ENCODE data around the gene JAKMIP3.
"Not testable (repeated sequence)": the region's sequence is repeated elsewhere in the genome, so short reads cannot be mapped to it uniquely, and the experiment has no call there.

The JAKMIP3 gene

GRCh38 chr10:132076578-132077081 lies 10.9 kb downstream of the JAKMIP3 start:
- H3K4me3 ChIP-seq (replicated peaks; ENCODE audit: low read depth, low read length): no peak overlapping the region
- TF ChIP-seq, protein P1, sequence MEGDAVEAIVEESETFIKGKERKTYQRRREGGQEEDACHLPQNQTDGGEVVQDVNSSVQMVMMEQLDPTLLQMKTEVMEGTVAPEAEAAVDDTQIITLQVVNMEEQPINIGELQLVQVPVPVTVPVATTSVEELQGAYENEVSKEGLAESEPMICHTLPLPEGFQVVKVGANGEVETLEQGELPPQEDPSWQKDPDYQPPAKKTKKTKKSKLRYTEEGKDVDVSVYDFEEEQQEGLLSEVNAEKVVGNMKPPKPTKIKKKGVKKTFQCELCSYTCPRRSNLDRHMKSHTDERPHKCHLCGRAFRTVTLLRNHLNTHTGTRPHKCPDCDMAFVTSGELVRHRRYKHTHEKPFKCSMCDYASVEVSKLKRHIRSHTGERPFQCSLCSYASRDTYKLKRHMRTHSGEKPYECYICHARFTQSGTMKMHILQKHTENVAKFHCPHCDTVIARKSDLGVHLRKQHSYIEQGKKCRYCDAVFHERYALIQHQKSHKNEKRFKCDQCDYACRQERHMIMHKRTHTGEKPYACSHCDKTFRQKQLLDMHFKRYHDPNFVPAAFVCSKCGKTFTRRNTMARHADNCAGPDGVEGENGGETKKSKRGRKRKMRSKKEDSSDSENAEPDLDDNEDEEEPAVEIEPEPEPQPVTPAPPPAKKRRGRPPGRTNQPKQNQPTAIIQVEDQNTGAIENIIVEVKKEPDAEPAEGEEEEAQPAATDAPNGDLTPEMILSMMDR (IDR thresholded peaks at IDR 0.05; ENCODE audit: low read depth, low read length, missing control alignments): no peak
- DNase-seq (ENCODE audit: extremely low read depth, low read depth): no peak

DNA sequence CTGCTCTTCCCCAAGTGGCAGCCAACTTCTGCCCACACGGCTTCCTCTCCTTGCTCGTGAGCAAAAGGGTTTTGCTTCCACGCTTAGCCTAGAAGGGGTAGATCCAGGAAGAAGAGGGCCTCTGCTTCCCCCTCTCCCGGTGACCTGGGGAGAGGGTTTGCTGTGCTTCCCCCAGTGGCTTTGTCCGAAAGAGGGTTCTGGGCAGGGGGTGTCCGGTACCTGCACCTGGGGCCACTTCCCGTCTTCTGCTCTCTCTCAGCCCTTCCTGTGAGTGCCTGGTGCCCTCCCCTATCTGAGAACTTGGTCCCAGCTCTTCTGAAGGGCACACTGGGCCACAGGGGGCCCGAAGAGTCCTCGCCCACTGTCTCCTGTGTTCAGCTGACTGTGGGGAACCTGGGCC lies 11.3 kb downstream of the JAKMIP3 start:
- no peak for DNase-seq (ENCODE audit: extremely low read depth, low read depth)
- no peak overlapping the region for H3K4me3 ChIP-seq (replicated peaks; ENCODE audit: low read depth, low read length)
- TF ChIP-seq, protein P1 (IDR thresholded peaks at IDR 0.05; ENCODE audit: low read depth, low read length, missing control alignments): no peak

DNA sequence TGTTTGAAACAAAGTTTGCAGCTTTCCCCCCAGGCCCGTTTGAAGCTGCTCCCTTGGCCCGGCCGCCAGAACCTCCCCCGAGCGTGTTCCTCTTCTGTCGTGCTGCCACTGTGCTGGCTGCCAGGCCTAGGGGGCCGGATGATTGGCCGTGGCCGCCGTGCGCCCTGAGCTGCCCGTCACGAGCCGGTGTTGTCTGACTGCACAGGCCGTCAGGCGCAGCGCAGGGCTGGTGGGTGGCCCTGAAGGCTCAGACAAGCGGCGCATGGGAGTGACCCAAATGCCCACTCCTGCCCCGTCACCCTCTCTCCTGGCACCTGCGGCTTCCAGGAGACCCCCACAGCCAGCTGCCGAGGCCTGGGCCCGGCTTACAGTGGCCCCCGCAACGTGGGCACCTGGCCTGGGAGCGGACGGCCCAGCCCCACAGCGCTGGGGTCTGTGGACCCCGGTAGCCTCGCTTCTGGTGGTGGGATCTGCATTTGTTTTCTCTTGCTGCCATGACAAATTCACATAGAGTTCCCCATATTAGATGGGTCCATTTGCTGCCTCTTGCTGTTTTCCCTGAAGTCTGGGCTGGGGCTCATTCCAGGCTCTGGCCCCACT lies 13.1 kb downstream of the JAKMIP3 start:
- no peak overlapping the region for H3K4me3 ChIP-seq (replicated peaks; ENCODE audit: low read depth, low read length)
- DNase-seq (ENCODE audit: extremely low read depth, low read depth): no peak
- TF ChIP-seq, protein P1 (IDR thresholded peaks at IDR 0.05; ENCODE audit: low read depth, low read length, missing control alignments): no peak

GRCh38 chr10:132084384-132084783 lies 18.6 kb downstream of the JAKMIP3 start:
- H3K4me3 ChIP-seq (replicated peaks; ENCODE audit: low read depth, low read length); DNase-seq (ENCODE audit: extremely low read depth, low read depth): not testable (repeated sequence)

GRCh38 chr10:132093236-132093635 lies 27.5 kb downstream of the JAKMIP3 start:
- not testable (repeated sequence) for H3K4me3 ChIP-seq (replicated peaks; ENCODE audit: low read depth, low read length); DNase-seq (ENCODE audit: extremely low read depth, low read depth)

- no peak overlapping the region for H3K4me3 ChIP-seq (replicated peaks; ENCODE audit: low read depth, low read length)
- TF ChIP-seq, protein P1 (IDR thresholded peaks at IDR 0.05; ENCODE audit: low read depth, low read length, missing control alignments): no peak
- no peak for DNase-seq (ENCODE audit: extremely low read depth, low read depth)
These were observed 29.0 kb downstream of the JAKMIP3 start for GRCh38 chr10:132094581-132095234.

DNA sequence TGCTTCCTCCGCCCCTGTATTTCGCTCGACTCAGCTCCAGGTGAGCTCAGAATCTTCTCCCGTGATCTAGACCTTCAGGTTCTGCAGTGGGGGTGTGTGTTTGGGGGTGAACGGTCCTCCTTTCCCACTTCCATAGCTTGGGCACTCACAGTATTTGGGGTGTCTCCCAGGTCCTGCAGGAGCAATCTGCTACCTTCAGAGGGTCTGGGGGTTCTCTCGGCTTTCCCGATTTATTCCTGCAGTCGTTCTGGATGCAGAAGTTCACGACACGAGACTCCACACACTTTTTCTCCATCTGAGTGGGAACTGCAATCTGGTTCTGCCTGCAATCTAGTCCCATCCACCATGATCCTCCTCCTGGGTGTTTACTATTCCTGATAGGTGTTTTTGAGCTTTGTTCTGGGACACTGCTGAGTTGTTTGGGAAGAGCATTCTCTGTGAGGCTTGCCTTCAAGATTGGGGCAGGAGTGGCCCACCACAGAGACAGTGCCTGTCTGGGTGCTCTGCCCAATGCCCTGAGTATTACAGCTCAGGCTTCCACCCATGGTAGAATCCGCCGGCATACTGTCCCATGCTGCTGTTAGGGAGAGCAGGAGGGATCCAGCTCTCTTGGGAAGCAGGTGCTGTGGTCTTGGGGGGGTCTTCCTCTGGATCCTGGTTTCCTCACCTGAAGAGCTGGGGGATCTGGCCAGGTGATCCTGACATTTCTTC lies 29.8 kb downstream of the JAKMIP3 start:
- TF ChIP-seq, protein P1 (IDR thresholded peaks at IDR 0.05; ENCODE audit: low read depth, low read length, missing control alignments): no peak
- no peak overlapping the region for H3K4me3 ChIP-seq (replicated peaks; ENCODE audit: low read depth, low read length)
- DNase-seq (ENCODE audit: extremely low read depth, low read depth): no peak

Data from HFF-Myc (cell line).